Endothelial cell of umbilical vein (primary cell): ENCODE results near the gene PPP1R13L.

Experiments
- CTCF ChIP-seq, 2 donors: IDR thresholded peaks; 1 replicate in 1 of 2; 2 replicates in 1 of 2; pipeline ENCODE4 v1.5.1; 2011; ENCODE audit warnings: low read length in 2 of 2, mild to moderate bottlenecking in 2 of 2, moderate library complexity in 2 of 2, control low read depth in 1 of 2, inconsistent platforms in 1 of 2, low read depth in 1 of 2; ENCODE audit not compliant: insufficient read depth in 1 of 2; ENCODE audit errors: extremely low read depth in 1 of 2
- EZH2 ChIP-seq: IDR thresholded peaks from 2 replicates; pipeline ENCODE4 v1.6.1; 2012; ENCODE audit warnings: borderline replicate concordance, low read depth, mild to moderate bottlenecking, moderate library complexity, low read length, inconsistent platforms; ENCODE audit not compliant: severe bottlenecking
- GATA2 ChIP-seq: IDR thresholded peaks from 2 replicates; pipeline ENCODE4 v1.7.0; 2011; ENCODE audit warnings: low read depth, mild to moderate bottlenecking, moderate library complexity, mixed read lengths, low read length; ENCODE audit not compliant: insufficient read length, insufficient read depth
- JUN ChIP-seq: IDR thresholded peaks from 2 replicates; pipeline ENCODE4 v1.6.1; 2011; ENCODE audit warnings: borderline replicate concordance, low read depth; ENCODE audit not compliant: insufficient read length, insufficient read depth
- MAX ChIP-seq: IDR thresholded peaks from 2 replicates; pipeline ENCODE4 v1.6.1; 2011; ENCODE audit not compliant: insufficient read depth, insufficient read length
- MYC ChIP-seq: IDR thresholded peaks from one replicate; pipeline ENCODE4 v1.6.1; 2011; ENCODE audit warnings: mild to moderate bottlenecking, low read depth, low read length
- POLR2A ChIP-seq: IDR thresholded peaks from 2 replicates; pipeline ENCODE4 v1.6.1; 2012; ENCODE audit warnings: low read depth, mild to moderate bottlenecking, control low read depth, low read length
- POLR2AphosphoS5 ChIP-seq: IDR thresholded peaks from 2 replicates; pipeline ENCODE4 v1.6.1; 2012; ENCODE audit warnings: low read depth, mild to moderate bottlenecking, control low read depth, low read length, moderate library complexity; ENCODE audit not compliant: insufficient read depth

- no peak for TF ChIP-seq CTCF (IDR thresholded peaks at IDR 0.05; ENCODE audit: extremely low read depth in 1 of 2, insufficient read depth in 1 of 2, low read depth in 1 of 2, low read length in 2 of 2)
- TF ChIP-seq POLR2A = no peak
- TF ChIP-seq POLR2AphosphoS5 = no peak
- TF ChIP-seq MYC = no peak
- no peak for TF ChIP-seq MAX
- no peak for TF ChIP-seq EZH2
- TF ChIP-seq JUN = no peak
- no peak for TF ChIP-seq GATA2
Measured at GRCh38 chr19:45363861-45364459, 40.9 kb downstream of the PPP1R13L start.
